PC-9 (cell line): ENCODE measurements around the gene DPEP2NB.

Source experiments
- CTCF ChIP-seq: fragments of 200-600 bp; sonication (generic); conservative IDR thresholded peaks from 2 replicates; pipeline ENCODE4 v1.6.1; 2017; ENCODE audit warnings: mixed run types, antibody characterized with exemption, mild to moderate bottlenecking, moderate library complexity
- EZH2 ChIP-seq: fragments of 200-600 bp; sonication (generic); IDR thresholded peaks from 2 replicates; pipeline ENCODE4 v1.8.0; 2017; ENCODE audit warnings: antibody characterized with exemption, low read depth

- TF ChIP-seq CTCF: no peak
- TF ChIP-seq EZH2: no peak
Observed at GRCh38 chr16:68037841-68038597, 22.3 kb upstream of the DPEP2NB start.
